SHP77 (cell line): ENCODE data around the gene AOPEP.

Source experiments
- DNase-seq, 2 experiments: peaks; one replicate each; lab custom pipeline; 2025; lab: John Stamatoyannopoulos, UW

AOPEP gene

DNA sequence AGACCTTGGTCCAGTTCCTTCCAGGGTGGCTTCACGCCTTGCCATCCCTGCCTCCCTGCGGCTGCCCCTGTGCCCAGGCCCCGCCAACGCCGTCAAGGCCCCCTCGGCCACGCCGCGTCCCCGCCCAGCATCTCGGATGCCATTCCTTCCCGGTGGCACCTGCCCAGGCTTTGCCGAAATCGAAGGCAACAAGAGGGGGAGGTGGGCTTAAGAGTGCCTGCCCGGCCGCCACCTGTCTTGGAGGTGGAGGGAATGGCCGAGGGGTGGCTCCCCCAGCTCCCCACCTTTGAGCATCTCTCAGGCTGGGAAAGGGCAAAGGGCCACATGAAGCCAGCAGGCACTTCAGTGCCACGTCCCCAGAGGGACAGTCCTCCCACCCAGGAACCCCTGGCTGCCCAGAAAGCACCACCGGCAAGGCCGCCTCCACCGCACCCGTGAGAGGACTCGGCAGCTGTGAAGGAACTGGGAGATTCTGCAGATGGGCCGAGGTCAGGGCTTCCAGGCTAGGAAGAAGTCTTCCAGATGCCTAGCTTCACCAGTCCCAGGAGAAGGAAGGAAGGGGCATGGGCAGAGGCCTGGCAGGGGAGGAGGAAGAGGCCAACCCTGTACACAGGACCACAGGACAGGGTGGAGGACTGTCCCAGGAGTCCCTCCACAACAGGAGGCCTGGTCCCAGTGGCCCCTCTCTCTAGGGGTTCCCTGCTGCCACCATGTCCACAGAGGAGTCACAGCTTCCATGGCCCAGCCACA, 373.0 kb downstream of the AOPEP start:
- DNase-seq: no peak

DNA sequence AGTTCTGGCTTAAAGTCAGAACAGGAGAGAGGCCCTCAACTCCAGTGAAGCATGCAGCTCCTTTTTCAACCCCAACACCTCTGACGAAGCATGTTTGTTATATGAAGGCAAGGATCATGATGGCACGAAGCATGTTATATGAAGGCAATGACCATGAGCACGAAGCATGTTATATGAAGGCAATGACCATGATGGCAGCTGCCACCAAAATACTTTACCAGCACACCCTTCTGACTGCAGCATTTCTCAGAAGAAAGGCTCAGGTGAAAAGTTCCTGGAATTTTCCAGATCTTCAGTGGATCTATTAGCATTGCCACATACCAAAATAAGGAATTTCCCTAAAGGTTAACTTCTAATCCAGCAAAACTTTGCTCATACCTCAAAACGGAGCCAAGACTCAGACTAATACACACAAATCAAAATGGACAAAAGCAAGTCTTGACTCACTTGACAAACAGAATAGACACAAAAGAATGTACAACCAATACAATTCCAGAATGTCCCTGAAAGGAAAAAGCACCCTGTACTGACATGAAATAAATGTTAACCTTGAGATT, 373.6 kb downstream of the AOPEP start:
- DNase-seq: no peak

DNA sequence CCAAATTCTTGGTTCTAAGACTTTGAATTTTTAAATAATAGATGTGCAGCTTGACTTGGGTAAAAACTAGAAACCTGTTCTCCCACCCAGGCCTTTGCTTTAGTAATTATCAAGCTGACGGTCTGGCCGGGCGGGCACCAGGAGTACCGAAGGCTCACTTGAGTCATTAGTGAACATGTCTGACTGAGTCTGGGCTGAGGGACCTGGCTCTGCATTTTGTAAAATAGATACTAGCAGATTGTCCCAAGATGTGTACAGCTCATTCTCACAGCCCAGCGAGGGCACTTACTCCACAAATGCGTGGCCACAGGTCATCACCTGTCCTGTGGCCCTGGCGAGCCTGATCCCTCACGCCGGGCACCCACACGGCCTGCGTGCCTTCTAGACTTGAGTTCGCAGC, 374.8 kb downstream of the AOPEP start:
- no peak for DNase-seq

DNA sequence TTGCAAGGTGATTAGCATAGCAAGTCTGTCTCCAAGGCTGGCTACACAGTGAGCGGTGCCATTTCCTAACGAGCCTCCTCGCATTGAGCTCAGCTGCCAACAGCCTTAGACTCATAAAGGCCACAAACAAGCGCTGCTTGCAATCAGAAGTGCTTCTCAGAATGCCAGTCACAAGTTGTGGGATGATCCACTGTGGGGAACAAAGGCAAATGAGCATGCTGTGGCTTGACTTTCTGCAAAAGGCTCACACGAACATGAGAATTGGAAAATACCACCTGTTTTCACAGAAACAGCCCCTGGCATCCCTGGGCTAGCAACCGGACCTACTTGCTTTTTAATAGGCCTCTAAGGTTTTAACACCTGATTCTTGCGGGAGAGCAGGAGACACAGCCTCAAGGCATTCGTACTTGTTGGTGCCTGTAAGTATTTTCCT, 375.5 kb downstream of the AOPEP start:
- no peak for DNase-seq

DNA sequence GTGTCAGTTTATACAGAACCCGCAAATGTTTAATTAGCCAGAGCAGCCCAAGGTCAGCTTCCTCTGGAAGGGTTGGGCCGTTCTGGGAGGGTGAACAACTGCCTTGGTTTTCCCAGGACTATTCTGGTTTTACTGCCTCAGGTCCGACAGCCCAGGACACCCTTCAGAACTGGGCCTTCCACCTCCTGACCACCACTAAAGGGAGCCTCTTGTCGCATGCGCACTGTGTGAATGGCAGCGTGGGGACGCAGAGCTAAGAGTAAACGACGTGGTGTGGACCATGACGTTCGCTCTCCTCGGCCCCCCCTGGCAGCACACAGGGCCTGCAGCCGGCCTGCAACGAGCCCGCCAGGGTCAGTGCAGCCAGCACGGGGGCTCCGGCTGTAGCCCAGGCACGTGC, 376.1 kb downstream of the AOPEP start:
- no peak for DNase-seq

DNA sequence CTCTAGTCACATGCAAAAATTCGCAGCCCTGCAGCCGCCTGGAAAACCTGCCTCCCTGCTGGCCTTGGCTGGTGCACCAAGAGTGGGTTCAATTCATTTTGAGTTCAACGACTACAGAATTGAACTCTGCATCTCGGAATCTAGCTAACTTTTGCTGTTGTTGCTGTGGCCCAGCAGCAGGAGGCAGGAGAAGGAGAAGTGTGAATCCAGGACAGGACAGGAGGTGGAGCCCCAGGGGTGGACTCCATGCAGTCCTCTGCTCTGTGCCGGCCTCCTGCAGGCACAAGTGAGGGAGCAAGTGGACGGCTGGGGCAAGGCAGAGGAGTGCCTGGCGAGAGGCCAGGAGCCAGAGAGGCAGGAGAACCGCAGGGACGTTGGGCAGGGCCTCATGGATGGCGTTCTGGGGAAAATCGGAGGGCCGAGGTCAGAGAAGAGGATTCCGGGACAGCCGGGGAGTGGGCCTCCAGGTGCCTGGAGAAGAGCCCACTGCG, 376.8 kb downstream of the AOPEP start:
- no peak for DNase-seq

DNA sequence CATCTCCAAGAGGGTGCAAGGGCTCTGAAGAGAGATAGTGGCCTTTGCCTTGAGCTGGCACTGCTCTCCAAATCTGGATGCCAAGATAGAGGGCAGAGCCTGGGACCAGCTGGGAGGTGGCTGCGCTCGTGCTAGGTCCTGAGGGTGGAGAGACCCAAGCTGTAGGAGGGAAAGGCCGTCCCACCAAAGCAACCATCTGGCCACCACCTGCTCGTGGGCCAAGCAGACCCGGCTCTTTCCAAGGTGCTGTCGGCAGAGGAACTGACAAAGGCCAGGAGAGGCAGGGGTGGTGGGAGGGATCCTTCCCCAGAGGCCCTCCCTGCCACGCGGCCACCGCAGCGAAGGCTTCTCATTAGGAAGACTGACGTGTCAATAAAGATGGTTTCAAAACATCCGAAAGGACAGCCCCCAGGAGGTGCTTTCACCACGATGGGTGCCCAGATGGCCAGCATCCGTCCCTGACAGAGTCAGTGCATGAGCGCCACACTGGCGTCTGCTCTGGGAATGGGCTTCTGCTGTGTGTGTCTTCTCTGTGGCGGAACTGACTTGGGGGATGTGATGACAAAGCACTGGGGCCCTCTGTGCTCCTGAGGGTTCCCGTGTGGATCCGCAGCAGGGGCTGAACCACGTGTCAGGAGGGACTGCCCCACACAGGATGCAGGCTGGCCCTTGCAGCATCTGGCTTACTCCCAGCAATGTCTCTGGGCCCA, 377.5 kb downstream of the AOPEP start:
- DNase-seq: no peak

DNA sequence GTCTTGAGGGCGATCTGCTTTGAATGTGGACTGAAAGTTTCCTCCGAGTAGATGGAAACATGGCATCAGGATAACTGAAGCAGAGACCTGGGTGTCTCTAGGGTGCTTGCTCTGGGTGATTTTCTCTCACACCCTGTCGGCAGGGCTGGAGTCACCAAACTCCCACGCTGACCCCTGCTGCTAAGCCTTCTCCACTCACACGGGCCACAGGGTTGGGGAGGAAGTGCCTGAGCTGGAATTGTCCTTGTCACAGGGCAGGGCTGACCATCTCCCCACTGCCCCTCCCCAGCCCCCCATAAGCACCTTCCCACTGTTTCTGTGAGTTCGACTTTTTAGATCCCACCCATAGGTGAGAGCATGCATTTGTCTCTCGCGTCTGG, 378.1 kb downstream of the AOPEP start:
- DNase-seq: no peak

DNA sequence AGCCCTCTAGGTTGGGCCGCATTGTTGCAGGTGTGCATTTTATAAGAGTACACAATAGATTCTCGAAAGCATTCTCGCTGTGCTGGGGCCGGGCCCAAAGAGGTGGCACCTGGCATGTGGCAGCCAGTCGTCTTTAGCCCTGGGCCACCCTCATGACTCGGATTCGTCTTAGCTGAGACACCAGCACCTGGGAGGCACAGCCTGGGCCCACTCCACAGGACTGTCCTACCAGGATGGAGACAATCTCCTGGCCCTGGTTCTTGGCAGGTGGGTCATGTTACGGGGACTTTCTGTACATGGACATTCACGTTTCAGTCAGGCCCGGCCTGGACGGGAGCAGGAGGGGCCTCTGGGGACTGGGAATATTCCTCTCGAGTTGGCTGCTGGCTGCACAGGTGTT, 378.5 kb downstream of the AOPEP start:
- DNase-seq: no peak

DNA sequence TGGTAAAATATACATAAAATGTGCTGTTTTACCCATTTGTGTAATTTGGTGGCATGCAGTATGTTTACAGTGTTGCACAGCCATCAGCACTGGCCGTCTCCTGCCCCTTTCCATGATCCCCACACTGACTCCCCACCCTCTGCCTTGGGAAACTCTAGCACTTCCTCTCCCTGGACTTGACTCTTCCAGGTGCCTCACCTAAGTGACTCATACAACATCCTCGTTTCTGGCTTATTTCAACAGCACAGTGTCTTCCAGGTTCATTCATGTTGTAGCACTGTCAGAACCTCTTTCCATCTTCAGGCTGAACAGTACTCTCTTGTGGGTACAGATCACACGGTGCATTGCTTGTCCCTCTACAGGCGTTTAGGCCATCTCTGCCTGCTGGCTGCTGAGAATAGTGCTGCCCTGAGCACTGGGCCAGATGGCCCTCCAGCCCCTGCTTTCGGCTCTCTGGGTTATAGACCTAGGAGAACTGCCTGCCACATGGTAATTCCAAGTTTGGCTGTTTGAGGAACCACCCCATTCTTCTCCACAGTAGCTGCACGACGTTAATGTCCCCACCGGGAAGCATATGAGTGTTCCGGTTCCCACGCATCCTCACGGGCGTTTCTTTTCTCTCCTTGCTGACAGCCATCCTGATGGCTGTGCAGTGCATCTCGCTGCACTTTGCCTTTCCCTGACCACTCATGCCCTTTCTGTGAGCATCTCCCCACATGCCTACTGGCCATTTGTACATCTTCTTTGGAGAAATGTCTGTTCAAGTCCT, 379.2 kb downstream of the AOPEP start:
- no peak for DNase-seq

DNA sequence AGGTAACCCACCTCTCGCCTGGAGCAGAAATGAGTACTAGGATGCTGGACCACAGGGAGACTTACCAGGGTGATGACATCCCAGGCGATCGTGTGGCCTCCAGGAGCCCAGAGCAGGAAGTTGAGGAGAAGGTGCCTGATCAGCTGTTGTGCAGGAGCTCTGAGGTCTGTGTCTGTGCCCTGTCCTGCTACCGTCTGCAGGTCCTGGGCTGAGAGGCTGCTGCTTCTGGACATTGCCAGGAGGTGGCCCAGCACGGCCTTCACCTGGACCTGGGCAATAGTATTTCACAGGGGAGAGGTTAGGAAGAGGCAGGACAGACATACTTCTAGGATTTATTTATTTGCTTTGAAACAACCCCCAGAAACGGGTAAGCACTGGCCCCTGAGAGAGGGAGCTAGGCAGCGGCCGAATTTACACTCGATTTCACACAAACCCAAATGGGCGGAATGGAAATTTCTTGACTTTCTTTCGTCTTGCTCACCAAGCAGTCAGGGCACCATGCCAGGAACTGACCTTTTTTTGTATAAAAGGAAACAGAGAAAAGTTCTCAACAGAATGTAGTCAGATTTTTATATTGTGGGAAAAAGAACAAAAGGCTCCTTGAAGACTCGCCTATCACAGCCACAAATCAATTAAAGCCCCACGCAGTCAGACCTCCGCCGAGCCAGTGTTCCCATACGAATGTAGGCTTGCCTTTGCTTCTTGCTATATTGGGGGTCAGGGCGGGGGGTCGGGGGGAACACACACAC, 380.7 kb downstream of the AOPEP start:
- no peak for DNase-seq

DNA sequence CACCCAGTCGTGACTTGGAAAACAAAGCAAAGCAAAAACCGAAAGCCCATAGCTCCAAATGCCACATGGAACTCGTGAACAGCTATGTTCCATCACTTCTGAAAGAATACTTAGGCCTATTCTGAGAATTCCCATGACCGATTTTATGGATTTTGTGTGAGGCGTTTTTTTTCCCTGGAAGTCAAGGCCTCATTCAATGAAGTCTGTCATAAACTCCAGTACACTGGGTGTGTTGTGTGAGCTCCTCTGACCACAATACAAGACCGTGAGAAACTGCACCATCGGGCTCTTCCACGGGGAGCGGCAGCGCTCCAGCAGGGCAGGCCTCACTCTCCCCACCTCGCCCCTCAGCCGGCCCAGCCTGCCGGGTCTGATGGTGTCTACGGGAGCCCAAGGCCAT, 381.5 kb downstream of the AOPEP start:
- DNase-seq: no peak

DNA sequence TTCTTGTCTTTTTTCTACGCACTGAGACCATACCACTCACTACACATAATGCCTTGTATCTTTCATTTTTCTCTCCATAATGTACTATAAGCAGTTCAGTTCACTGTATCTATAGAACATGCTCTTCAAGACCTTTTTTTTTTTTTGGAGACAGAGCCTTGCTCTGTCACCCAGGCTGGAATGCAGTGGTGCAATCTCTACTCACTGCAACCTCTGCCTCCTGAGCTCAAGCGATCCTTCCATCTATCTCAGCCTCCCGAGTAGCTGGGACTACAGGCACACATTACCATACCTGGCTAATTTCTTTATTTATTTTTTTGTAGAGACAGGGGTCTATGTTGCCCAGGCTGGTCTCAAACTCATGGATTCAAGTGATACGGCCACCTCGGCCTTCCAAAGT, 382.3 kb downstream of the AOPEP start:
- no peak for DNase-seq

DNA sequence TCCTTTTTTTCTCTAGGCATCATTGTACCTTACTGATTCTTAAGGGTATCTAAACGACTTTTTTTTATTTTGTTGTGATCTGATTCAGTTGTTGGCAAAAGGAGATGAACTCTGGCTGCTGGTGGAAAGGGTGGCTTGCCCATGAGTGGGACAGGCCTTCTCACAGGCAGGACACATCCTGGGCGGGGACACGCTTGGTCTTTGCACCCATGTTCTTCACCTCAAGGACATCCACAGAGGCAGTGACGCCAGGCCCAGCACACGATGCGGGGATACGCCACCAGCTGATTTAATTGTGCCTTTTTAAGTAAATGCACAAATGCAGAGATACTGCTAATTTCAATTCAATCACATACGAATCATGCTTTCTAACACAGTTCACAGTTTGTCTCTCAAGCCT, 383.0 kb downstream of the AOPEP start:
- DNase-seq: no peak

DNA sequence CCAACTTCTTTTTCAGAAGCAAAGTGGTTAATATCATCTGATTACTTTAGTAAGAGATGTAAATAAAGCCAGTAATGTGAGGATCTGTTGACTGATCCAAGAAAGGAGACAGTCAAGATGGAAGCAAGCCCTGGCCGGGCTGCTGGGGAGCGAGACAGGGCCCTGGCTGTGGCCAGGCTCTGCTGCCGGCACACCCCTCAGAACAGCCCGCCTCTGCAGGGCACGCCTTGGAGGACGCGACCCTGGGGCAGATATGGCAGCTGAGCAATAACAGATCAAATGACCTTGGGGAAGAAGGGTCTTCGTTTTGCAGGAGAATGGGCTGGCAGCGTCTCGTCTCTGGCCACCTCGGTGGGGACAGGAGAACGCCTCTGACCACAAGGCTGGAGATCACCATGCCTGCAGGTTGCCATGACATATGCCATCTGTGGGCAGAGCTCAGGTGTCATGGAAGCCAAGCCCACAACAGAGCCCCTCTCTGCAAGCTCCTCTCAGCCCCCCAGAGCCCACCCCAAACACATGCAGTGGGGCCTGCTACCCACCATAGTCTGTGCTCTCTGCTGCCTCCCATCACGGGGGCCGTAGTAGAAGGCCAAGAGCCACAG, 384.5 kb downstream of the AOPEP start:
- no peak for DNase-seq

DNA sequence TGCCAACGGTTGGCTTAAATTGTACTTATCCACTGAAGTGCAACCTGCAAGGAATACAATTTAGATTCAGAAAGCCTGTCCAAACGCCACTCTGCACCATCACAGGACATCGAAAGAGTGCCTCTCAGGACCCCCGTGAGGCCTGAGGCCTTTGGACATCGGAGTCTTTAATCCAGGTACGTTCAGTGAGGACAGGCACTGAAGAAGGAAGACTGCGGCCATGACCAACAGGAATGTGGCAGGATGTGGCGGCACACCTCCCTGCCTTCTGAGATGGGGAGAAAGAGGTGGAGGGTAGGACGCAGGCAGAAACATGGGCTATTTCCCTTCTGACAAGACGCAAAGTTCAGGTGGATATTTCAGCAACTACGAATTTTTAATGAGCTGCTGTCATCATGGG, 385.2 kb downstream of the AOPEP start:
- no peak for DNase-seq

DNA sequence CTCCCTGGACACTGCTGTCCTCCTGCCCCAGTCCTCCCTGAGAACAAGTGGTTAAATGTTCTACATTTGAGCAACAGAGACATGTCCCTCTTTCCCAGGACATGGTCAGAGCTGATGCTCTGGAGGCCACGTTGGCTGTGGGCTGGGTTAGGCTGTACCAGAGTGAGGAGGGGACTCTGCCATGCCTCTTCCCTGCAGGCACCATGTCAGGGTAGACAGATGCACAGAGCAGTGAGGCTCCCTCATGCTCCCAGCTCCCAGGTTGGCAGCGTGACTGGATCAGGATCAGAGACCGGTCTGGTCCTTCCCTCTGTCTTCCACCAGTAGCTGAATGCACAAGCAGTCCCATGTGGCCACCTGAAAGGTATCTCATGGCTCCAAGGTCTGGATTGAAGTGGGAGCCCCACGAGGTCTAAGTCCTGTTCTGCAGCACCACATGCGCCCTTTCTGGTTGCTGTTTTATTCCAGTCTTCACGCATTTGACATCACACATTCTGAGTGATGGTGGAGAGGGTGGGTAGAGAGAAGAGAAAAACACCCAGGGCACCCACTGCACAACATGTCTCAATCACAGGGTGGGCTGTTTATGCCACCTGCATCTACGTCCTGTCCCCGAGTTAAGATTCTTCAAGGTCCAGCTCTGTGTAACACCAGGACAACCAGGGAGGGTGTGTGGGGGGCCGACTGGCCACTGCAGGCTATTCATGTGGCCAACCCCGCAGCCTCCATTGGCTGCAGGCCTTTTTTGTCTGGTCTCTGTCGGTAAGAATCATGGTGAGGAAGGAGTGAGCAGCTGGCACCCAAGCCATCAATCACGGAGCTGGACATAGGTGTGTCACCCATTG, 386.2 kb downstream of the AOPEP start:
- no peak for DNase-seq

DNA sequence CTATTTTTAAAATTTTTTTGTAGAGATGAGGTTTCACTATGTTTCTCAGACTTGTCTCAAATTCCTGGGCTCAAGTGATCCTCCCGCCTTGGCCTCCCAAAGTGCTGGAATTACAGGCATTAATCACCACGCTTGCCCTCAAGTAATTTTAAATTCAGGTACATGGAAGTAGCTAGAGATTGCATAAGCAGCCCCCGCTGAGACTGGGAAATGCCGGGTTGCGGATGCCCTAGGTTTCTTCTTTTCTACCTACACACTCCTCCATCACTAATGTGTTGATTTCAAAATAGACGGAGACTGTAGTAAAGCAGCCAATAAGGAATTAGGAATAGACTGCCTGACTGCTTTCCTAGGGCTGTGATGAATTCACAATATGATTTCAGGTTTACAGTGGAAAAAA, 388.6 kb downstream of the AOPEP start:
- DNase-seq: no peak

DNA sequence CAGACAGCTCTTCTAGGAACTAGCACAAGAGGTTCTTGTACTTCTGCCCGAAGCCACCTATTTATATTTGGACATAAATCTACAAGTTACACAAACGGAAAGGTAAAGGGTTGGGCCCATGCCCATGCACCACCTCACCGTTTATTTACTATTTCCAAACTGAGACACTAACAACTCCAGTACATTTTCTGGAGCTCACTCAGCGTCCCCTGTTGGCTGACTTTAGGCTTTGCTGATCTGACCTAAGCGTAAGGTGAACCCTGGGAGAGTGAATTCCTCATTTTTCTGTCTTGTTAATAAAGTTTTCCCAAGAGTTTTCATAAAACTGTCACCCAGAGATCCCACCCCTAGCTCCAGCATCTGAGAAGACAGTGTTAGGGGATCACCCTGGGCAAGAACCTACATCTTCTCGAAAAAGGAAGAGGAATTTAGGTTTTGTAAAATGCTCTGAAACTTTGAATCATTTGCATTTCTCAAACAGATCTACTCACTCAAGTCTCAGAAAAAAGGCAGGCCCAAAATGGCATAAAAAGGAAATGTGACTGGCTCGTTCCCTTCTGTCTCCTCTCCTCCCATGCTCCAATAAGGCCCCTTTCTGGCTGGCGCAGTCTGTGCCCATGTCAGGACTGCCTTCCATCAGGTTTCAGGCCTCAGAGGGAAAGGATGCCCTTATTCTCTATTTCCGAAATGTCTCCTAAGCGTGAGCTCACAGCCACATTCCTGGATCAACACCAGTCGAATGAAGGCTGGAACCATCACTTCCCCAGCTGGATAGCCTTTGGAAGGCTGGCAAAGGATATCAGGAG, 389.7 kb downstream of the AOPEP start:
- no peak for DNase-seq

DNA sequence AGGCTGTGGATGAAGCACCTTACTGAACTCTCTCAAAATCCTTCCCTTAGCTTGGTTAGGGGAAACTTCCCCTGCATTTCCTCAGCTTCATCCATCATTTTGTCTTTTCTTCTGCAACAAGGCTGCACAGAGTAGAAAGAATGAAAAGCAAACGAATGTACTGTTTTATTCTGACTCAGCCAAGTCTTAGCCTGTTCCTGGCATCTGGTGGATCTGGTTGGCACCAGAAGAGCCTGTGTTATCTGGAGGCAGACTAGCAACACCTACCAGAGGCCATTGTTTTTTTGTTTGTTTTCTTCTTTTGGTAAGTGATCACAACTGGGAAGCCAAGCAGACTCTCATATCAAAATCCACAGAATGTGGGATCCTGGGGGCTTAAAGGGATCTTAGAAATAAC, 390.3 kb downstream of the AOPEP start:
- no peak for DNase-seq
